Measurements from ENCODE around the gene ENPP1. TPM values are rescaled to one million over a fixed set of nuclear protein-coding genes. Genes with fewer than 3 reads are reported as not detected.
A peak's percentile ranks its signal among the peaks of the same experiment; 100 is the strongest.

The ENPP1 gene
- total and polyA plus RNA-seq, 11 donors = 0.60 to 4.2 (median 1.6) TPM

DNA sequence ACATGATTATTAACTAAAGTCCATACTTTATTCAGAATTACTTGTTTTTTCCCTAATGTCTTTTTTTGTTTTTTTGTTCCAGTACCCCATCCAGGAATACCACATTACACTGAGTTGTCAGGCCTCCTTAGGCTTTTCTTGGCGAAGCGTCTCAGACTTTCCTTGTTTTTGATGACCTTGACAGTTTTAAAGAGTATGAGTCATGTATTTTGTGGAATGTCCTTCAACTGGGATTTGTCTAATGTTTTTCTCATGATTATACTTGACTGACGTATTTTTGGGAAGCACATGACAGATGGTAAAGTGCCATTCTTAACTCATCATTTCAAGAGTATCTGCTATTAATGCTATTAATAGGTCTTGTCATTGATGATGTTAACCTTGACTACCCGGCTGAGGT, 23.6 kb downstream of the ENPP1 start:
- no peak for DNase-seq
- Histone ChIP-seq H3K9me3 (no peaks in the 10 kb centered on the region), H3K4me1 (peaks cover 0 to 10% (median 0%) of the 10 kb centered on the region in 12 donors), H3K27ac (peak overlapping the region in 1 of 12 donors; percentile 50), H3K27me3 (no peaks in the 10 kb centered on the region), H3K4me3 (no peak overlapping the region), H3K36me3 (no peaks in the 10 kb centered on the region)
- 53 to 66% (median 60%) methylated on average over 4 of the region's 4 CpGs for WGBS, 4 donors
- peak in 1 of 4 donors; percentile 41 for ATAC-seq
- TF ChIP-seq POLR2A (IDR thresholded peaks at IDR 0.05) = no peak
- TF ChIP-seq, protein P1, sequence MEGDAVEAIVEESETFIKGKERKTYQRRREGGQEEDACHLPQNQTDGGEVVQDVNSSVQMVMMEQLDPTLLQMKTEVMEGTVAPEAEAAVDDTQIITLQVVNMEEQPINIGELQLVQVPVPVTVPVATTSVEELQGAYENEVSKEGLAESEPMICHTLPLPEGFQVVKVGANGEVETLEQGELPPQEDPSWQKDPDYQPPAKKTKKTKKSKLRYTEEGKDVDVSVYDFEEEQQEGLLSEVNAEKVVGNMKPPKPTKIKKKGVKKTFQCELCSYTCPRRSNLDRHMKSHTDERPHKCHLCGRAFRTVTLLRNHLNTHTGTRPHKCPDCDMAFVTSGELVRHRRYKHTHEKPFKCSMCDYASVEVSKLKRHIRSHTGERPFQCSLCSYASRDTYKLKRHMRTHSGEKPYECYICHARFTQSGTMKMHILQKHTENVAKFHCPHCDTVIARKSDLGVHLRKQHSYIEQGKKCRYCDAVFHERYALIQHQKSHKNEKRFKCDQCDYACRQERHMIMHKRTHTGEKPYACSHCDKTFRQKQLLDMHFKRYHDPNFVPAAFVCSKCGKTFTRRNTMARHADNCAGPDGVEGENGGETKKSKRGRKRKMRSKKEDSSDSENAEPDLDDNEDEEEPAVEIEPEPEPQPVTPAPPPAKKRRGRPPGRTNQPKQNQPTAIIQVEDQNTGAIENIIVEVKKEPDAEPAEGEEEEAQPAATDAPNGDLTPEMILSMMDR (IDR thresholded peaks at IDR 0.05) = no peak
- intact Hi-C loops (cut with DNase I) = no loop called here

GRCh38 chr6:131831886-131832285, 24.1 kb downstream of the ENPP1 start:
- TF ChIP-seq POLR2A (IDR thresholded peaks at IDR 0.05) = no peak
- TF ChIP-seq, protein P1 (IDR thresholded peaks at IDR 0.05) = no peak
- no peak for DNase-seq
- ATAC-seq = no peak
- H3K9me3 ChIP-seq = no peaks in the 10 kb centered on the region
- 35 to 64% (median 47%) methylated on average over 1 of the region's 1 CpG for WGBS, 4 donors
- peak overlapping the region in 1 of 12 donors; percentile 50 for H3K27ac ChIP-seq
- peaks cover 0 to 10% (median 0%) of the 10 kb centered on the region in 12 donors for H3K4me1 ChIP-seq
- no peaks in the 10 kb centered on the region for H3K27me3 ChIP-seq
- intact Hi-C loops (cut with DNase I) = no loop called here
- no peaks in the 10 kb centered on the region for H3K36me3 ChIP-seq
- no peak overlapping the region for H3K4me3 ChIP-seq

DNA sequence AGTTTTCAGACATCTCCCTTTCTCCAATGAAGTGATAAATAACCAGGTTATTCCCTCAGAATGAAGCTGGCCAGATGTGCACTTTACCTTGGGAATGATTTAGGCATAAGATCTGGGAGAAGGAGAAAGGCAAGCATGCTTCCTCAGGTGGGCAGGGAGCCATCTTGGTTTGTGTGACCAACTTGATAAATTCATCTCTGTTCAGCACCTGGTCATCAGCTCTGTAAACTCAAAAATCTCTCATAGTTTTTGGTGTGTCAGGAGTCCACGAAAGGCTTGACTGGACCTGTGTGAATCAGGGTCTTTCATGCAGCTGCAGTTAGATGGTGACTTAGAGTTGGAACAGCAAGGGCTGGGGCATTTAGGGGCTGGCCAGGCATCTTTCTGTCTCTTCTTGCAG, 24.5 kb downstream of the ENPP1 start:
- intact Hi-C loops (cut with DNase I) = no loop called here
- H3K4me3 ChIP-seq = no peak overlapping the region
- ATAC-seq = no peak
- H3K36me3 ChIP-seq = no peaks in the 10 kb centered on the region
- TF ChIP-seq, protein P1 (IDR thresholded peaks at IDR 0.05) = no peak
- no peak for TF ChIP-seq POLR2A (IDR thresholded peaks at IDR 0.05)
- DNase-seq = no peak
- H3K27me3 ChIP-seq = no peaks in the 10 kb centered on the region
- no peaks in the 10 kb centered on the region for H3K9me3 ChIP-seq
- 85 to 100% (median 99%) methylated on average over 1 of the region's 1 CpG for WGBS, 4 donors
- H3K27ac ChIP-seq = no peak overlapping the region
- H3K4me1 ChIP-seq = peaks cover 0 to 10% (median 0%) of the 10 kb centered on the region in 12 donors

GRCh38 chr6:131838051-131838450, 30.2 kb downstream of the ENPP1 start:
- TF ChIP-seq, protein P1 (IDR thresholded peaks at IDR 0.05) = no peak
- no peak for TF ChIP-seq POLR2A (IDR thresholded peaks at IDR 0.05)
- intact Hi-C loops (cut with DNase I) = no loop called here
- no peaks in the 10 kb centered on the region for H3K9me3 ChIP-seq
- H3K27ac ChIP-seq = no peak overlapping the region
- H3K36me3 ChIP-seq = no peaks in the 10 kb centered on the region
- no peak for DNase-seq
- no peak for ATAC-seq
- no peaks in the 10 kb centered on the region for H3K27me3 ChIP-seq
- WGBS, 4 donors = 75 to 81% (median 80%) methylated on average over 1 of the region's 1 CpG
- no peak overlapping the region for H3K4me3 ChIP-seq
- H3K4me1 ChIP-seq = no peaks in the 10 kb centered on the region

Data from heart left ventricle (tissue), 16 donors.